ENCODE data around the gene GAL3ST1. TPM values are rescaled to one million over a fixed set of nuclear protein-coding genes. Genes with fewer than 3 reads are reported as not detected.
A peak's percentile ranks its signal among the peaks of the same experiment; 100 is the strongest.

GAL3ST1 gene
- total and polyA plus RNA-seq, 8 donors, result 1.8 to 9.3 (median 6.8) TPM

DNA sequence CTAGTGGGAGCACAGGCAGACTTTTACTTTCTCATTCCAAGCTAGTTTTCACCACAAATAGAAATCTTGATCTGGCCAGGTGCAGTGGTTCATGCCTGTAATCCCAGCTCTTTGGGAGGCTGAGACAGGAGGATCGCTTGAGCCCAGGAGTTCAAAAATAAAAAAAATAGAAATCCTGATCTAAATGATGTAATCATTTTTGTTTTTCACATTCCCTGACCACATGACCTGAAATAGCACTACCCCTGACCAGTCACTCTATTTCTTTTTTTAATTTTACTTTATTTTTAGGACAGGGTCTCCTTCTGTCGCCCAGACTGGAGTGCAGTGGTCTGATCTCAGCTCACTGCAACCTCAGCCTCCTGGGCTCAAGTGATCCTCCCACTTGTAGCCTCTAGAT is 30.3 kb upstream of the GAL3ST1 start:
- TF ChIP-seq, protein P1, sequence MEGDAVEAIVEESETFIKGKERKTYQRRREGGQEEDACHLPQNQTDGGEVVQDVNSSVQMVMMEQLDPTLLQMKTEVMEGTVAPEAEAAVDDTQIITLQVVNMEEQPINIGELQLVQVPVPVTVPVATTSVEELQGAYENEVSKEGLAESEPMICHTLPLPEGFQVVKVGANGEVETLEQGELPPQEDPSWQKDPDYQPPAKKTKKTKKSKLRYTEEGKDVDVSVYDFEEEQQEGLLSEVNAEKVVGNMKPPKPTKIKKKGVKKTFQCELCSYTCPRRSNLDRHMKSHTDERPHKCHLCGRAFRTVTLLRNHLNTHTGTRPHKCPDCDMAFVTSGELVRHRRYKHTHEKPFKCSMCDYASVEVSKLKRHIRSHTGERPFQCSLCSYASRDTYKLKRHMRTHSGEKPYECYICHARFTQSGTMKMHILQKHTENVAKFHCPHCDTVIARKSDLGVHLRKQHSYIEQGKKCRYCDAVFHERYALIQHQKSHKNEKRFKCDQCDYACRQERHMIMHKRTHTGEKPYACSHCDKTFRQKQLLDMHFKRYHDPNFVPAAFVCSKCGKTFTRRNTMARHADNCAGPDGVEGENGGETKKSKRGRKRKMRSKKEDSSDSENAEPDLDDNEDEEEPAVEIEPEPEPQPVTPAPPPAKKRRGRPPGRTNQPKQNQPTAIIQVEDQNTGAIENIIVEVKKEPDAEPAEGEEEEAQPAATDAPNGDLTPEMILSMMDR (IDR thresholded peaks at IDR 0.05), result no peak
- peak overlapping the region in 1 of 2 donors; percentile 75 for H3K27ac ChIP-seq
- intact Hi-C loops (cut with DNase I), result no loop called here
- ATAC-seq (no peak), DNase-seq (no peak)
- H3K4me1 ChIP-seq, result peaks cover 20 to 37% of the 10 kb centered on the region in 2 donors
- no peaks in the 10 kb centered on the region for H3K36me3 ChIP-seq
- no peak overlapping the region for H3K4me3 ChIP-seq
- no peaks in the 10 kb centered on the region for H3K27me3 ChIP-seq
- no peaks in the 10 kb centered on the region for H3K9me3 ChIP-seq

DNA sequence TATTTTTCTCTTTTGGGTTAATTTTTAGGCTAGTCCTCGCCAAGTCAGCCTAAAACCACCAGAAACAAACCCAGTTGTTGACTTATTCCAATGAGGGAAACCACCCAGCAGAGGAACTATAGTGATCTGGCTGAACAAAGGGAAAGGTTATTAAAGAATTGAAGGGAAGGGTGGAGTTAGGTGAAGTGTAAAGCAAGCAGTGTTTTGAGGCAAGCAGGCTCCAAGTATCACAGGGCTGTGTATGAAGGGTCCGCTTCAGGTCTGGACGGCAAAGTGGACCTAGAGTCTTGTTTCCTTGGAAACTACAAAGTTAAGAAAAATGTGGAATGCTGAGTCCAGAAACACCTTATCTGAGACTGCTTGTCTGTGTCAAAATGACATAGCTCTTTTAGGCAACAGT is 29.3 kb upstream of the GAL3ST1 start:
- ATAC-seq (no peak), DNase-seq (peak in 1 of 4 donors; percentile 41)
- intact Hi-C loops (cut with DNase I), result no loop called here
- TF ChIP-seq, protein P1 (IDR thresholded peaks at IDR 0.05), result no peak
- H3K4me1 ChIP-seq, result peaks cover 11 to 28% of the 10 kb centered on the region in 2 donors
- no peak overlapping the region for H3K27ac ChIP-seq
- H3K27me3 ChIP-seq, result no peaks in the 10 kb centered on the region
- H3K9me3 ChIP-seq, result no peaks in the 10 kb centered on the region
- no peaks in the 10 kb centered on the region for H3K36me3 ChIP-seq
- H3K4me3 ChIP-seq, result no peak overlapping the region

DNA sequence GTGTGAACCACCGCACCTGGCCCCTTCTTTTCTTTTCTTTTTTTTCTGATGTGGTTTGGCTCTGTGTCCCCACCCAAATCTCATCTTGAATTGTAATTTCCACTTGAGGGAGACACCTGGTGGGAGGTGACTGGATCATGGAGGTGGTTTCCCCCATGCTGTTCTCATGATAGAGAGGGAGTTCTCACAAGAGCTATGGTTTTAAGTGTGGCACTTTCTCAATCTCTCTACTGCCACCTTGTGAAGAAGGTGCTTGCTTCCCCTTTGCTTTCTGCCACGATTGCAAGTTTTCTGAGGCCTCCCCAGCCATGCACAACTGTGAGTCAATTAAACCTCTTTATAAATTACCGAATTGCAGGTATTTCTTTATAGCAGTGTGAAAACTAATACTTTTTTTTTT is 27.6 kb upstream of the GAL3ST1 start:
- H3K27ac ChIP-seq, result no peak overlapping the region
- no peaks in the 10 kb centered on the region for H3K36me3 ChIP-seq
- H3K9me3 ChIP-seq, result no peaks in the 10 kb centered on the region
- TF ChIP-seq, protein P1 (IDR thresholded peaks at IDR 0.05), result no peak
- no peak overlapping the region for H3K4me3 ChIP-seq
- DNase-seq, result no peak
- no peaks in the 10 kb centered on the region for H3K27me3 ChIP-seq
- no peak for ATAC-seq
- H3K4me1 ChIP-seq, result peaks cover 1 to 10% of the 10 kb centered on the region in 2 donors
- intact Hi-C loops (cut with DNase I), result no loop called here

DNA sequence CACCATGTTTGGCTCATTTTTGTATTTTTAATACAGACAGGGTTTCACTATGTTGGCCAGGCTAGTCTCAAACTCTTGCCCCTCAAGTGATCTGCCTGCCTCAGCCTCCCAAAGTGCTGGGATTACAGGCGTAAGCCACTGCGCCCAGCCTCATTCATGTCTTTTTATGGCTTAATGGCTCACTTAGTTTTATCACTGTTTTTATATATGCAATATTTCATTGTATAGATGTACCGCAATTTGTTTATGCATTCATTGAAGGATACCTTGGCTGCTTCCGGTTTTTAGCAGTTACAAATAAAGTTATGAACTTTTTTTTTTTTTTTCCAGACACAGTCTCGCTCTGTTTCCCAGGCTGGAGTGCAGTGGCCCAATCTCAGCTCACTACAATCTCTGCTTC is 27.0 kb upstream of the GAL3ST1 start:
- DNase-seq, result no peak
- H3K4me1 ChIP-seq, result peaks cover 0 to 9% of the 10 kb centered on the region in 2 donors
- no peak for ATAC-seq
- H3K27ac ChIP-seq, result no peak overlapping the region
- TF ChIP-seq, protein P1 (IDR thresholded peaks at IDR 0.05), result no peak
- no peak overlapping the region for H3K4me3 ChIP-seq
- no peaks in the 10 kb centered on the region for H3K36me3 ChIP-seq
- H3K27me3 ChIP-seq, result no peaks in the 10 kb centered on the region
- intact Hi-C loops (cut with DNase I), result no loop called here
- no peaks in the 10 kb centered on the region for H3K9me3 ChIP-seq

DNA sequence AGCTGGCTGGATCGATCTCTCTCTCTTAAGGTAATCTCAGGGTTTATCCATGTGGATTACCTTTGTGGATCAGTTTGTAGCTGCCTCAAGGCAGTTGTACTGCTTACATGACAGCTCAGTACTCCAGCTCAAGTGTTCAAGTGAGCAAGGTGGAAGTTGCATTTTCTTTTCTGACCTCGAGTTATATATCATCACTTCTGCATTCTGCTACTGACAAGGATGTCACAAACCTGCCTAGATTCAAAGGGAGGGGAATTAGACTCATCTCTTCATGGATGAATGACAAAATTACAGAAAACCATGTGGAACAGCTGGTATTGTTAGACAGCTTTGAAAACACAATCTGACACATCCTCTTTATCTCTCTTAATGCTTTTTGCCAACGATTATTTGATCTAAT is 26.5 kb upstream of the GAL3ST1 start:
- H3K9me3 ChIP-seq, result no peaks in the 10 kb centered on the region
- TF ChIP-seq, protein P1 (IDR thresholded peaks at IDR 0.05), result no peak
- ATAC-seq, result no peak
- H3K36me3 ChIP-seq, result no peaks in the 10 kb centered on the region
- no peak for DNase-seq
- no peak overlapping the region for H3K4me3 ChIP-seq
- H3K27ac ChIP-seq, result no peak overlapping the region
- no peaks in the 10 kb centered on the region for H3K27me3 ChIP-seq
- peaks cover 0 to 4% of the 10 kb centered on the region in 2 donors for H3K4me1 ChIP-seq
- intact Hi-C loops (cut with DNase I), result no loop called here

All from left lung (tissue), 10 donors.